GM18867 (cell line): Measurements from ENCODE around the gene TRAPPC6A.

ENCODE experiments used
- ATAC-seq: cut with Tn5 transposase; IDR thresholded peaks from one replicate; pipeline ENCODE4 v1.9.1; 2021; ENCODE audit warnings: mild to moderate bottlenecking, moderate library complexity; ENCODE audit not compliant: unreplicated experiment

The TRAPPC6A gene

DNA sequence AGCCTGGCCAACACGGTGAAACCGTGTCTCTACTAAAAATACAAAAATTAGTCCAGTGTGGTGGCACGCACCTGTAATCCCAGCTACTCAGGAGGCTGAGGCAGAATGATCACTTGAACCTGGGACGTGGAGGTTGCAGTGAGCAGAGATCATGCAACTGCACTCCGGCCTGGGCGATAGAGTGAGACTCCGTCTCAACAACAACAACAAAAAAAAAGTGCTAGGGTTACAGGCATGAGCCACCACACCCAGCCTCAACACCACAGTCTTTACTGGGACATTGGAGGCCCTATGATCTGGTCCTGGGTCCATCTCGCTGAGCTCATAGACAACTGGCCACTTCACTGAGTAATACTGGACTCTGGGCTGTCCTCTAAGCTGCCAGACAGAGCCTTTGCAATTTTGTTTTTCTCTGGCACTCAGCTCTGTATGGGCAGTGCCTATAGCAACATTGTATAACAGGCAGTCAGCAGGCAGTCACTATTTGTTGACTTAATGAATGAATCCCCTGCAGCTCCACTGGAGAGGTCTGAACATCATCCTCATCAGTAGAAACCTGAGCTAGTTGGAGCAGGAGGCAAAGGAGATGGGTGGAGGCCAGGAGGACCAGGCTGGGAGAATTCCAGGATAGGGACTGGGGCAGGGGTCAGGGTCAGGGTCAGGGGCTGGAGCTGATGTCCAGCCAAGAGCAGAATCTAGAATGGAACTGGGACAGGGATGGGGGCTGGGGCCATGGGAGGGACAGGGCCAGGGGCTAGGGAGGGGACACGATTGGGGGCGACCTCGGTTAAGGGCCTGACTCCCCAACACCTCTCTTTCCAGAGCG lies 8.7 kb upstream of the TRAPPC6A start:
- ATAC-seq: no peak

DNA sequence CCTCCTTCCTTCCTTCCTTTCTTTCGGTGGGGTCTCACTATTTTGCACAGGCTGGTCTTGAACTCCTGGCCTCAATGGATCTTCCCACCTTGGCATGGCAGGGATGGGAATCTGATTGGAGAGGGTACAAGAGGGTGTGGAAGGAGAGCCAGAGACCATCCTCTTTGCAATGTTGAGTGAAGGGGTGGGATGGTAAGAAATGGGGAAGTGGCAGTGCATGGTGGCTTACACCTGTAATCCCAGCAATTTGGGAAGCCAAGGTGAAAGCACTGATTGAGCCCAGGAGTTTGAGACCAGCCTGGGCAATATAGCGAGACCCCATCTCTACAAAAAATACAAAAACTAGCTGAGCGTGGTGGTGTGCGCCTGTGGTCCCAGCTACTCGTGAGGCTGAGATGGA lies 6.1 kb upstream of the TRAPPC6A start:
- no peak for ATAC-seq

GRCh38 chr19:45182758-45183157 lies 4.7 kb upstream of the TRAPPC6A start:
- ATAC-seq: no peak

GRCh38 chr19:45180936-45181335 lies 2.9 kb upstream of the TRAPPC6A start:
- no peak for ATAC-seq

DNA sequence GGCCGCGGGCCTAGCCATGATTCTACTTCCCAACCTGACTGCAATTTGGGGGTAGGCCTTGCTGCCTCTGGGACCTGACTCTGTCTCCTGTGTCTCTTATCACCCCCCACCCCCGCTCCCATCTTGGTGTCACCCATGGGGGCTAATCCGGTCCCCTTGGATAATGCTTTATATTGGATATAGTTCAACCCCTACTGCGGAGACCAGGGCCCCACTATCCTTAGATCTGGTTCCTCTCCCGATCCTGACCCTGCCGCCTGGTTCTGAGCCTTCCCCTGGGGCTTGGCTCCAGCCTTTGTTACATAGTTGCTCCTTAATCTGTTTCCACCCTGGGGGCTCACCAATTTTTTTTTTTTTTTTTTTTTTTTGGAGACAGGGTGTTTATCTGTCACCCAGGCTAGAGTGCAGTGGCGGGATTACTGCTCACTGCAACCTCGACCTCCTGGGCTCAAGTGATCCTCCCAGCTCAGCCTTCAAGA lies 1.9 kb upstream of the TRAPPC6A start:
- no peak for ATAC-seq

GRCh38 chr19:45179072-45179891 lies 1.2 kb upstream of the TRAPPC6A start:
- no peak for ATAC-seq

DNA sequence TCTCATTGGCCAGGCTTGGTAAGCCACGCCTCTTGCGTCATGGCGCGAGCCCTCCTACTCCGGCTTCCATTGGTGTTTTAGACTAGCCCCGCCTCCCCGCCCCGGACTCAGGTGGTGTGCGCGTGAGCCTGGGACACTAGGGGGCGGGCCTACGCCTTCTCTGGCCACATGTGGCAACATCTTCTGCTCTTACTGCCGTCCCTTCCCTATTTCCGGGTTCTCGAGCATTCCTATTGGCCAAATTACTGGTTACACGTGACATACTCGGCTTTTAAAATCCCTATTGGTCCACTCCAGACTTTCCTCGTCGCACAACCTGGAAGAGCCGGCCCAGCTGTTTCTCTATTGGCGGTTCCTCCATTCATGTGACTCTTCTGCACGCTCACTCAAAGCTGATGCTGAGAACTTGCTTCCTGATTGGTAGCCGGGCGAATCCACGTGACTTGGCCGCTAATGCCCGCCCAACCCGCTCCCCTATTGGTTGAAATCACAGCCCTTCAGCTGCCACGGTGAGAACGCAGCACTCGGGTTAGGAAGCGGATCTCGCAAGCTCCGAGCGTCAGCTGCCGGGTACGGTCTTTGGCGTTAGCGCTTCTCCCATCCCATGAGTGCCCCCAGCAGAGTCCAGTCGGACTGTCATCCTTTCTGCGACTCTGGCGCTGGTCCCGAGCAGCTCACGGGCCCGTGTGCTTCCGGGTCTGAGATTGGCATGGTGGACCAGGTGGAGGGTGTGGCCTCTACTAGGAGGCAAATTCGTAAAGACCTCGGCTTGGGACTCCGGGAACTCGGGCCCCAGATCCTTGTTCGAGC lies 430 bp upstream of the TRAPPC6A start, which contains the start of gene BLOC1S3:
Gene BLOC1S3 (plus strand): TSS at position 523 of the 810 bp plus-strand sequence. CDS start 513 bp downstream, outside the sequence.
- peak; percentile 78 for ATAC-seq

DNA sequence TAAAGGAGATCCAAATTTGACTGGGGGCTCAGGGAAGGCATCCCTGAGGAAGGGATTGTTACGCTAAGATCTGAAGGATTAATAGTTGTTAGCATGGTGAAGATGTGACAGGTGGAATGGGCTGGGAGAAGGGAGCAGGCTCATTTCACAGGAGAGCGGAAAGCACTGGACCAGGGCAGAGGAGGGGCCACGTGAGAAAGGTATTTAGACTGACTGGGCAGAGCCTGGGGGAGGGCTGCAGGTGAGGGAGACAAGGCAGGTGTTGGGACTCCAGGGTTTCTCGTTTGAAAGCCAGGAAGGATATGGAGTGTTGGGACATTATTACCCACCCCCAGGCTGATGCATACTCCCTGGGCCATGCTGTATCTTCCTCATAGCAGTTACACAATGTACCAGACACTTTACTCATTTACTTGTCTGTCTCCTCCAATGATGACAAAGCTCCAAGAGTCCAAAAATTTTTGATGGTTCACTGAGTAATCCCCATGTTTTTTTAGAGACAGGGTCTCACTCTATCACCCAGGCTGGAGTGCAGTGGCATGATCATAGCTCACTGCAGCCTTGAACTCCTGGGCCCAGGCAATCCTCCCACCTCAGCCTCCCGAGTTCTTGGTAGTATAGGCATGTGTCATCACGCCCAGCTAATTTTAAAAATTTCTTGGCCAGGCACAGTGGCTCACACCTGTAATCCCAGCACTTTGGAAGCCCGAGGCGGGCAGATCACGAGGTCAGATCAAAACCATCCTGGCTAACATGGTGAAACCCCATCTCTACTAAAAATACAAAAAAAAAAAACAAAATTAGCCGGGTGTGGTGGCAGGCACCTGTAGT lies 2.3 kb downstream of the TRAPPC6A start:
- ATAC-seq: no peak

DNA sequence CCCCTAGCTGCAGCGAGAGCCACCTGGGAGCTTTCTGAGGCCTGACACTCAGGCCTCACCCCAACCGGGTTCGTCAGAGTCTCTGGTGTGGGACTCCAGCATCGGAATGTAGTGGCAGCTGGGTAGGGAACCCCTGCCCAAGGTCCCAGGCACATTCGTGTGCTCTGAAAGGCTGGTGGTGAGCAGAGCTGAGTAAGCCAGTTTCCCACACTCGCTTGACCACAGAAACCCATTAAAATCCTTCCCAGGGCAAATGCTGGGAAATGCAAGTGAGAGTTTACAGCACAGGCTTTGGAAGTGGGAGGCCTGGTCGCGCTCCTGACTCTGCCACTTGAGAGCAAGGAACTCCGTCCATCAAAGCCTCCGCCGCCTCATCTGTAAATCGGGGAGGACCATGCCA lies 4.2 kb downstream of the TRAPPC6A start:
- ATAC-seq: no peak

GRCh38 chr19:45172611-45173208 lies 5.3 kb downstream of the TRAPPC6A start:
- no peak for ATAC-seq

GRCh38 chr19:45172173-45172572 lies 5.9 kb downstream of the TRAPPC6A start:
- ATAC-seq: no peak

DNA sequence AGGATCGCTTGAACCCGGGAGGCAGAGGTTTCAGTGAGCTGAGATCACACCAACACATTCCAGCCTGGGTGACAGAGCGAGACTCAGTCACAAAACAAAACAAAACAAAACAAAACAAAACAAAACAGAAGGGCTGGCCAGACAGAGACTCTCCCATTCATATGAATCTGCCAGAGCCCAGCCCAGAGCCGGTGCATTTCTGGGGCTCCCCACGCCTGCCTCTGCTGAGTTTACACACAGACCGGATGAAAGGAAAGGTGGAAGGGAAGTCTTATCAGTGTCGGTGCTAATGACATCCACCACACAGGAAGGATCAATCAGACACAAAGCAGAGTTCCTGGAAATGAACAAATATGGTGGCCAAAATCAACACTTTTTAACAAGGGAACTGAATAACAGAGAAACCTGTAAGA lies 6.8 kb downstream of the TRAPPC6A start:
- no peak for ATAC-seq

DNA sequence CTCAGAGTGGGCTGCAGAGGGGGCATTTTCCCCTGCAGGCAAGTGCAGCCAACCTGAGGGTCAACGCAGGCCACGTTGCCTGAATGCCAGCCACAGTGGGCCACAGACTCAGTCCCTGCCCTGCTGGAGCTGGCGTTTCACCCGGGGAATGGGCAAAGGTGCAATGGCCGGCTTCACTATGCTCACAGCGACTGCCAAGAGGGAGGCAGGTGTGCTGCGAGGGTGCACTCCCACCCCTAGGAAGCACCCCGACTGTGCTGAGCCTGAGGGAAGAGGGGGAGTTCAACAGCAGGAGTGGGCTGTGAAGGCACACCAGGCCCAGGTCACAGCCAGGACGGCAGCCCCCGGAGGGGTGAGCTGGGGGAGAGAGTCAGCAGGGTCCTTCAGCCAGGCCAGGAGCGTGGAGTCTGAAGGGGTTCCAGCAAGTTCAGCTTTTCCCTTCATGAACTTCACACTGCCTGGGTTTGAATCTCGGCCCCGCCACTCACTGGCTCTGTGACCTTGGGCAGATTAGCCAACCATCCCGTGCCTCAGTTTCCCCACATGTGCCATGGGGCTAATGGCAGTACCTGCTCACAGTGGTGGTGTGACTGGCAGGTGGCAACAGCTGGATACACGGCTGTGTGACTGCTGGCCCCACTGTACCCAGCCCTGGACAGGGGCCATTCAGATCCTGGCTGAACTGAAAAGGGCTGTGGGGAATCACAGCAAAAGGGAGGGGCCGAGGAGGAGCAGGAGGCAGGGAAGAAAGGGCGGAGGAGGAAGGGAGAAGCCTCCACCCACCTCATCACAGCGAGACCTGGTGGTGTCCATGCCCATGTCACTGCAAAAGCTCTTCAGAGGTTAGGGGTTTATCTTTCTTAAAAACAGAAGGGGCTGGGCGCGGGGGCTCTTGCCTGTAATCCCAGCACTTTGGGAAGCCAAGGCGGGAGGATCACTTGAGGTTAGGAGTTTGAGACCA lies 7.6 kb downstream of the TRAPPC6A start:
- ATAC-seq: no peak

DNA sequence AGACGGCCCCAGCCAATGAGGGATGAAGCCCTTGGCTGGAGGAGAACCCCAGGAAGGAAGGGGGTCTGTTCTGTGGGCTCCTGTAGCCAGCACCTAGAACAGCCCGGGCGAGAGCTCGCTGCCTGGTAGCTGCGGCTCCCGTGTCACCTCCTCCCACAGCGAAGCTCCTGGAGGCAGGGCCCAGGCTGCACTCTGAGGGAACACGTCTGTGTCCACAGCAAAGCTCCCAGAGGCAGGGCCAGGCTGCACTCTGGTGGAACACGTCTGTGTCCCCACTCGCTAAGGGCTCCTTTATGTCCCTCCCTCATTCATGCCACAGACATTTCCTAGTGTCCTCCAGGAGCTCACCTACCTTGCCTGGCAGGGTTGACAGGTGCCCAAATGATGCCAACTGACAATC lies 8.4 kb downstream of the TRAPPC6A start:
- ATAC-seq: no peak

GRCh38 chr19:45168767-45169351 lies 9.2 kb downstream of the TRAPPC6A start:
- no peak for ATAC-seq

- ATAC-seq: no peak
Observed at GRCh38 chr19:45166723-45167252, 11.2 kb downstream of the TRAPPC6A start.

DNA sequence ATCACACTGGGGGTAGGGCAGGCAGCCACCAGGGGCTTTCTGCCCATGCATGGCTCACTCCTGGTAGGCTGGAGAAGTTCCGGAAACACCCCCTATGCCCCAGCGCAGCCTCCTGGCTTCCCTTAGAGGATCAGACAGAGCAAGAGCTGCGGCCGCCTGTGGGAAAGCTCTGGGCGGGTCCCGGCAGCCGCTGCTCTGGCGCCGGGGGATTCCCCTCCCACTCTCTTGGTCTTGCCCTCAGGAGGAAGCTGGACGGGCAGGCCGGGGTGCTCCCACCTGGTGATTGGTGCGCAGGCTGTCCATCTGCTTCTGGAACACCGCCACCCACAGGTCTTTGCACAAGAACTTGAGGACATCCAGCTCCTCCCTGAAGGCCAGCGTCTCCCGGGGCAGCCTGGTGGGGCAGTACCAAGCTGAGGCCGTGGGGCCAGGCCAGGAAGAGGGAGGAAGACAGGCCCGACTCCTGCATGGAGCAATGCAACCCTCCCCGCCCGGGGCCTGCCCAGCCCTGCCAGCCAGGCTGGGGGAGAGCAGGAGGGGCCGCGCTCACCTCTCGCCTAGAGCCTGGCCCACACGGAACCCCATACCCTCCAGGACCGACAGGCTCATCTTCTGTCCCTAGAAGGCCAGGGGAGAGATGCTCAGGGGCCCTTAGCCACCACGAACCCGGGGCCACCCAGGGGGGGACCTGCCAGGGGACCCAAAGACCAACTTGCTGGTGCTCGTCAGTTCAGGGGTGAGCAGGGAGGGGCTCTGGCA lies 13.3 kb downstream of the TRAPPC6A start:
- ATAC-seq: peak; percentile 51
